Neural cell (in vitro differentiated cells): ENCODE measurements around the gene PREX1. TPM values are rescaled to one million over a fixed set of nuclear protein-coding genes. Genes with fewer than 3 reads are reported as not detected.

ENCODE experiments used
- H2AFZ ChIP-seq: fragments of 200-600, 300-800 bp; sonication (generic), shearing (Covaris generic); 2 replicates; pipeline ENCODE4 v1.6.0; 2014; ENCODE audit warnings: low read depth, mild to moderate bottlenecking, antibody characterized with exemption, low read length, moderate library complexity
- H3F3A ChIP-seq: fragments of 200-600 bp; shearing (Covaris generic); 2 replicates; pipeline ENCODE4 v1.6.1; 2016; ENCODE audit warnings: mild to moderate bottlenecking, moderate library complexity, mixed read lengths, antibody characterized with exemption, low read length; ENCODE audit not compliant: insufficient read depth, poor library complexity, severe bottlenecking
- H3K27ac ChIP-seq: fragments of 200-600, 300-800 bp; sonication (generic), shearing (Covaris generic); 2 replicates; pipeline ENCODE4 v1.5.1; 2014; ENCODE audit warnings: mild to moderate bottlenecking, low read length, moderate library complexity
- H3K27me3 ChIP-seq: fragments of 300-800, 200-600 bp; sonication (generic), shearing (Covaris generic); 2 replicates; pipeline ENCODE4 v1.6.0; 2014; ENCODE audit warnings: mild to moderate bottlenecking, low read depth, low read length, moderate library complexity; ENCODE audit not compliant: insufficient read depth
- H3K36me3 ChIP-seq: fragments of 300-800, 200-600 bp; sonication (generic), shearing (Covaris generic); 2 replicates; pipeline ENCODE4 v1.5.1; 2014; ENCODE audit warnings: mild to moderate bottlenecking, antibody characterized with exemption, low read length, moderate library complexity; ENCODE audit not compliant: insufficient read depth
- H3K4me2 ChIP-seq: fragments of 300-800, 200-600 bp; sonication (generic), shearing (Covaris generic); 2 replicates; pipeline ENCODE4 v1.6.0; 2014; ENCODE audit warnings: mild to moderate bottlenecking, low read length
- H3K4me3 ChIP-seq: fragments of 300-800, 200-600 bp; sonication (generic), shearing (Covaris generic); 2 replicates; pipeline ENCODE4 v1.5.1; 2014; ENCODE audit warnings: mild to moderate bottlenecking, low read length, moderate library complexity
- H3K79me2 ChIP-seq: fragments of 200-600 bp; shearing (Covaris generic); replicated peaks from 2 replicates; pipeline ENCODE4 v1.6.0; 2014; ENCODE audit warnings: mild to moderate bottlenecking, low read length, moderate library complexity; ENCODE audit not compliant: insufficient read depth
- H3K9ac ChIP-seq: fragments of 300-800, 200-600 bp; sonication (generic), shearing (Covaris generic); 2 replicates; pipeline ENCODE4 v1.6.1; 2016; ENCODE audit warnings: mild to moderate bottlenecking, low read length, mixed read lengths
- H3K9me2 ChIP-seq: fragments of 200-600 bp; shearing (Covaris generic); 2 replicates; pipeline ENCODE4 v1.6.1; 2016; ENCODE audit warnings: mild to moderate bottlenecking, low read length, mixed read lengths; ENCODE audit not compliant: insufficient read depth
- H3K9me3 ChIP-seq: fragments of 200-600, 300-800 bp; sonication (generic), shearing (Covaris generic); 2 replicates; pipeline ENCODE4 v1.6.1; 2016; ENCODE audit warnings: mild to moderate bottlenecking, mixed run types, low read length, moderate library complexity, mixed read lengths
- H4K20me1 ChIP-seq: fragments of 200-600 bp; shearing (Covaris generic); 2 replicates; pipeline ENCODE4 v1.6.1; 2016; ENCODE audit warnings: mild to moderate bottlenecking, mixed run types; ENCODE audit not compliant: insufficient read depth
- CTCF ChIP-seq: fragments of 450-650 bp; IDR thresholded peaks from 2 replicates; pipeline ENCODE4 v1.5.1; 2014; ENCODE audit warnings: antibody characterized with exemption, mild to moderate bottlenecking, moderate library complexity; ENCODE audit not compliant: poor library complexity, severe bottlenecking
- EP300 ChIP-seq: fragments of 450-650 bp; conservative IDR thresholded peaks from 2 replicates; pipeline ENCODE4 v1.6.1; 2014; ENCODE audit warnings: antibody characterized with exemption, mild to moderate bottlenecking, moderate library complexity; ENCODE audit not compliant: poor library complexity, severe bottlenecking
- EZH2 ChIP-seq: fragments of 200-600, 300-800 bp; shearing (Covaris generic), sonication (generic); IDR thresholded peaks from 2 replicates; pipeline ENCODE4 v1.6.1; 2014; ENCODE audit warnings: antibody characterized with exemption, low read length, borderline replicate concordance, mild to moderate bottlenecking; ENCODE audit not compliant: insufficient read depth, poor library complexity, severe bottlenecking
- MXI1 ChIP-seq: fragments of 450-650 bp; conservative IDR thresholded peaks from 2 replicates; pipeline ENCODE4 v1.6.1; 2014; ENCODE audit warnings: antibody characterized with exemption, mild to moderate bottlenecking; ENCODE audit not compliant: poor library complexity, severe bottlenecking
- POLR2AphosphoS5 ChIP-seq: IDR thresholded peaks from 2 replicates; pipeline ENCODE4 v1.6.1; 2012
- RAD21 ChIP-seq: fragments of 450-650 bp; conservative IDR thresholded peaks from 2 replicates; pipeline ENCODE4 v1.6.1; 2014; ENCODE audit warnings: antibody characterized with exemption, mild to moderate bottlenecking, moderate library complexity
- SMC3 ChIP-seq: fragments of 450-650 bp; conservative IDR thresholded peaks from 2 replicates; pipeline ENCODE4 v1.6.1; 2014; ENCODE audit warnings: antibody characterized with exemption, mild to moderate bottlenecking, moderate library complexity; ENCODE audit not compliant: poor library complexity
- TAF1 ChIP-seq: IDR thresholded peaks from 2 replicates; pipeline ENCODE4 v1.6.1; 2012; ENCODE audit warnings: low read depth
- polyA plus RNA-seq: library from polyadenylated mRNA; depleted of rRNA; stranded (reverse); fragments of >200 nt; gene quantifications from 2 replicates; pipeline ENCODE4 v1.2.3, GENCODE V29; 2014
- TF ChIP-seq, protein P1 (sequence below): IDR thresholded peaks from 2 replicates; pipeline ENCODE4 v1.6.1; 2012; ENCODE audit warnings: borderline replicate concordance

PREX1 gene
- polyA plus RNA-seq, 1 donor from 2014 or later, result 0.06 TPM

- TF ChIP-seq MXI1, result no peak
- Histone ChIP-seq H3K36me3 (no peaks in the 10 kb centered on the region), H4K20me1 (no peaks in the 10 kb centered on the region), H3F3A (no peaks in the 10 kb centered on the region), H3K9ac (no peak overlapping the region), H3K79me2 (no peaks in the 10 kb centered on the region), H2AFZ (no peak overlapping the region), H3K4me2 (no peak overlapping the region), H3K9me3 (no peaks in the 10 kb centered on the region), H3K9me2 (no peaks in the 10 kb centered on the region), H3K27me3 (no peaks in the 10 kb centered on the region), H3K4me3 (no peak overlapping the region), H3K27ac (no peak overlapping the region)
Observed at GRCh38 chr20:48748556-48748955, 79.2 kb downstream of the PREX1 start.

DNA sequence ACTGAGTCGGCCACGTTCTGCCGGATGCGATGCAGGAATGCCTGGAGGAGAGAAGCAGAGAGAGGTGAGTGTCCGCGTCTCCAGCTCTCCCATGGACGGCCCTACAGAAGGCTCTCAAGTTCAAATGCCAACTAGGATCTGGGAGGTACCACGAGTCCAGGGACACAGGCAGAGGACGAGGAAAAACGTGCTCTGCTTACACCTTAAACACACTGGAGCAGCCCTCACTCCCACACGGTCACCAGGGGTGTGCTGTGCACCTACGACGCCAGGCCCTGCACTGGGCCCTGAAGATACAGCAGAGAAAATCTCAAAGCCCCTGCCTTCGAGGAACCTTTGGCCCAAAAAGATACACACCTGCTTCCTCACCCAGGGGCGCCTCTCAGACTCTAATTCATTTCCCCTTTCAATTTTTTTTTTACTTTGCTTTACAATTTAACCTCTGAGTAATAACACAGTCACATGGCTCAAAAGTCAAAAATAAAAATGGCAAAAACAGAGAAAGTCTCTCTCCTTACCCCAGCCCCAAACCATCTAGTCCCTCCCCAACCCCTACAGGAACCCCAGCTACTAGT is 79.9 kb downstream of the PREX1 start:
- Histone ChIP-seq H2AFZ (no peak overlapping the region), H3K4me2 (no peak overlapping the region), H3K9me3 (no peaks in the 10 kb centered on the region), H3K9ac (no peak overlapping the region), H4K20me1 (no peaks in the 10 kb centered on the region), H3K36me3 (no peaks in the 10 kb centered on the region), H3K79me2 (no peaks in the 10 kb centered on the region), H3K4me3 (no peak overlapping the region), H3K27ac (no peak overlapping the region), H3F3A (no peaks in the 10 kb centered on the region), H3K9me2 (no peaks in the 10 kb centered on the region), H3K27me3 (no peaks in the 10 kb centered on the region)
- TF ChIP-seq, protein P1, sequence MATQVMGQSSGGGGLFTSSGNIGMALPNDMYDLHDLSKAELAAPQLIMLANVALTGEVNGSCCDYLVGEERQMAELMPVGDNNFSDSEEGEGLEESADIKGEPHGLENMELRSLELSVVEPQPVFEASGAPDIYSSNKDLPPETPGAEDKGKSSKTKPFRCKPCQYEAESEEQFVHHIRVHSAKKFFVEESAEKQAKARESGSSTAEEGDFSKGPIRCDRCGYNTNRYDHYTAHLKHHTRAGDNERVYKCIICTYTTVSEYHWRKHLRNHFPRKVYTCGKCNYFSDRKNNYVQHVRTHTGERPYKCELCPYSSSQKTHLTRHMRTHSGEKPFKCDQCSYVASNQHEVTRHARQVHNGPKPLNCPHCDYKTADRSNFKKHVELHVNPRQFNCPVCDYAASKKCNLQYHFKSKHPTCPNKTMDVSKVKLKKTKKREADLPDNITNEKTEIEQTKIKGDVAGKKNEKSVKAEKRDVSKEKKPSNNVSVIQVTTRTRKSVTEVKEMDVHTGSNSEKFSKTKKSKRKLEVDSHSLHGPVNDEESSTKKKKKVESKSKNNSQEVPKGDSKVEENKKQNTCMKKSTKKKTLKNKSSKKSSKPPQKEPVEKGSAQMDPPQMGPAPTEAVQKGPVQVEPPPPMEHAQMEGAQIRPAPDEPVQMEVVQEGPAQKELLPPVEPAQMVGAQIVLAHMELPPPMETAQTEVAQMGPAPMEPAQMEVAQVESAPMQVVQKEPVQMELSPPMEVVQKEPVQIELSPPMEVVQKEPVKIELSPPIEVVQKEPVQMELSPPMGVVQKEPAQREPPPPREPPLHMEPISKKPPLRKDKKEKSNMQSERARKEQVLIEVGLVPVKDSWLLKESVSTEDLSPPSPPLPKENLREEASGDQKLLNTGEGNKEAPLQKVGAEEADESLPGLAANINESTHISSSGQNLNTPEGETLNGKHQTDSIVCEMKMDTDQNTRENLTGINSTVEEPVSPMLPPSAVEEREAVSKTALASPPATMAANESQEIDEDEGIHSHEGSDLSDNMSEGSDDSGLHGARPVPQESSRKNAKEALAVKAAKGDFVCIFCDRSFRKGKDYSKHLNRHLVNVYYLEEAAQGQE, result no peak
- TF ChIP-seq RAD21 (no peak), MXI1 (no peak), TAF1 (no peak), EP300 (no peak), SMC3 (no peak), EZH2 (no peak), POLR2AphosphoS5 (no peak), CTCF (no peak)

- Histone ChIP-seq H2AFZ (no peak overlapping the region), H3K4me2 (no peak overlapping the region), H4K20me1 (no peaks in the 10 kb centered on the region), H3K79me2 (no peaks in the 10 kb centered on the region), H3K27ac (no peak overlapping the region), H3K36me3 (no peaks in the 10 kb centered on the region), H3K4me3 (no peak overlapping the region), H3F3A (no peaks in the 10 kb centered on the region), H3K27me3 (no peaks in the 10 kb centered on the region), H3K9me2 (no peaks in the 10 kb centered on the region), H3K9ac (no peak overlapping the region), H3K9me3 (no peaks in the 10 kb centered on the region)
- no peak for TF ChIP-seq CTCF
- TF ChIP-seq SMC3, result no peak
- no peak for TF ChIP-seq RAD21
- TF ChIP-seq EZH2, result no peak
- TF ChIP-seq MXI1, result no peak
- TF ChIP-seq TAF1, result no peak
- no peak for TF ChIP-seq POLR2AphosphoS5
- no peak for TF ChIP-seq EP300
- TF ChIP-seq, protein P1, result no peak
Observed at GRCh38 chr20:48745330-48745729, 82.5 kb downstream of the PREX1 start.
